Measurements from ENCODE around the gene CELF2. TPM values are rescaled to one million over a fixed set of nuclear protein-coding genes. Genes with fewer than 3 reads are reported as not detected.
A peak's percentile ranks its signal among the peaks of the same experiment; 100 is the strongest.

The CELF2 gene
- total RNA-seq, 1 donor from 2014 or later: 54.3 TPM

DNA sequence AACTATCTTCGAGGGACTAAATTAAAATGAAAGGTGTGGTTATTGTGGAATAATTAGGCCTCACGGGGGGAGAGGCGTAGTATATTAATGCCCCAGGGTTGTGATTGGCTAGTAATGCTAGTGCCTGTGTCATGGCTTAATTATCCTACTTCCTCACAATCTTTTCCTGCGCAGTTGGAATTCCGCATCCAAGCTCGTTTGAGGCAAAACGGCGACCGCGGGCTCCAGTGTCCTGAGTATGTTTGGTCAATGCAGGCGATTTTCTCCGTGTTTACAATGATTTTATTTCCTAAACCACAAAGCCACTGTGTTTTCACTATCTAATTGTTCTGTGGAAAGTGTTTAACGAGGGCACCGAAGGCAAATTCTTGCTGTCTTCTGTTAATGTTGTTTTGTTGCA lies 282.9 kb downstream of the CELF2 start:
- Histone ChIP-seq H3K9me3 (no peaks in the 10 kb centered on the region), H3K27me3 (no peaks in the 10 kb centered on the region), H3K36me3 (no peaks in the 10 kb centered on the region), H3K27ac (no peak overlapping the region), H3K4me3 (no peak overlapping the region), H3K4me1 (no peaks in the 10 kb centered on the region)
- intact Hi-C loops (cut with DNase I): no loop called here
- DNase-seq (ENCODE audit: extremely low spot score in 2 of 2): peak in 1 of 2 donors; percentile 20
- no peak for TF ChIP-seq POLR2A (IDR thresholded peaks at IDR 0.05)
- TF ChIP-seq, protein P1, sequence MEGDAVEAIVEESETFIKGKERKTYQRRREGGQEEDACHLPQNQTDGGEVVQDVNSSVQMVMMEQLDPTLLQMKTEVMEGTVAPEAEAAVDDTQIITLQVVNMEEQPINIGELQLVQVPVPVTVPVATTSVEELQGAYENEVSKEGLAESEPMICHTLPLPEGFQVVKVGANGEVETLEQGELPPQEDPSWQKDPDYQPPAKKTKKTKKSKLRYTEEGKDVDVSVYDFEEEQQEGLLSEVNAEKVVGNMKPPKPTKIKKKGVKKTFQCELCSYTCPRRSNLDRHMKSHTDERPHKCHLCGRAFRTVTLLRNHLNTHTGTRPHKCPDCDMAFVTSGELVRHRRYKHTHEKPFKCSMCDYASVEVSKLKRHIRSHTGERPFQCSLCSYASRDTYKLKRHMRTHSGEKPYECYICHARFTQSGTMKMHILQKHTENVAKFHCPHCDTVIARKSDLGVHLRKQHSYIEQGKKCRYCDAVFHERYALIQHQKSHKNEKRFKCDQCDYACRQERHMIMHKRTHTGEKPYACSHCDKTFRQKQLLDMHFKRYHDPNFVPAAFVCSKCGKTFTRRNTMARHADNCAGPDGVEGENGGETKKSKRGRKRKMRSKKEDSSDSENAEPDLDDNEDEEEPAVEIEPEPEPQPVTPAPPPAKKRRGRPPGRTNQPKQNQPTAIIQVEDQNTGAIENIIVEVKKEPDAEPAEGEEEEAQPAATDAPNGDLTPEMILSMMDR (IDR thresholded peaks at IDR 0.05): no peak
- no peak for TF ChIP-seq POLR2AphosphoS5 (IDR thresholded peaks at IDR 0.05; ENCODE audit: insufficient read depth in 1 of 2, low read depth in 1 of 2)

DNA sequence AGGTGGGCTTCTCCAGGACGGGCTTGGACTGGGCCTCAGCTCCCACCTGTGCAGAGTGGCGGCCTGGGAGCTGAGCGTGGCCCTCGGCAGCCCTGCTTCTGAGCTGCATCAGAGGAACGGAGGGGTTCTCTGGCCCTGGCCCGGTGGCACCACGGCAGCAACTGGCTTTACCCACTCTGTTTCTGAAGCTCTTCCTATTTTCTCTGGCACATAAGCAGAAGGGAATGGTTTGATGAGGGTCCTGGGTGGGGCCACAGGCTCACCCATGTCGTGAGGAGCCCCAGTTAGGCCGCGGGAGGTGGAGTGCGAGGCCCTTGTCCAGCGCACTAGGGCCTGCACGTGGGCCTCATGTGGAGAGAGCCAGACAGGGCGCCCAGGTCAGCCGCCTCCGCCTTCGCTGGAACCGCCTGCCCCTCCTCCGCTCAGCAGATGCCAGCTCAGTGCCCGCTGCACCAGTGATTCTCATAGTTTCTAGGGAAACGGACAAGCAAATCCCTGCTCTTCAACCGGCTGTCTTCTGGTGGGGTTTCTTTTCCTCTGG lies 284.0 kb downstream of the CELF2 start:
- no peaks in the 10 kb centered on the region for H3K4me1 ChIP-seq
- H3K4me3 ChIP-seq: no peak overlapping the region
- H3K36me3 ChIP-seq: no peaks in the 10 kb centered on the region
- peak; percentile 54 to 74 for DNase-seq (ENCODE audit: extremely low spot score in 2 of 2)
- H3K9me3 ChIP-seq: no peaks in the 10 kb centered on the region
- intact Hi-C loops (cut with DNase I): no loop called here
- no peak overlapping the region for H3K27ac ChIP-seq
- H3K27me3 ChIP-seq: no peaks in the 10 kb centered on the region
- TF ChIP-seq POLR2AphosphoS5 (IDR thresholded peaks at IDR 0.05; ENCODE audit: insufficient read depth in 1 of 2, low read depth in 1 of 2) (no peak), POLR2A (IDR thresholded peaks at IDR 0.05) (no peak)
- TF ChIP-seq, protein P1 (IDR thresholded peaks at IDR 0.05): no peak

GRCh38 chr10:11302181-11302580 lies 284.5 kb downstream of the CELF2 start:
- H3K36me3 ChIP-seq: no peaks in the 10 kb centered on the region
- TF ChIP-seq, protein P1 (IDR thresholded peaks at IDR 0.05): no peak
- TF ChIP-seq POLR2AphosphoS5 (IDR thresholded peaks at IDR 0.05; ENCODE audit: insufficient read depth in 1 of 2, low read depth in 1 of 2) (no peak), POLR2A (IDR thresholded peaks at IDR 0.05) (no peak)

GRCh38 chr10:11303361-11304170 lies 285.9 kb downstream of the CELF2 start:
- no peaks in the 10 kb centered on the region for H3K9me3 ChIP-seq
- H3K36me3 ChIP-seq: no peaks in the 10 kb centered on the region
- no peaks in the 10 kb centered on the region for H3K27me3 ChIP-seq
- intact Hi-C loops (cut with DNase I): no loop called here
- H3K4me1 ChIP-seq: no peaks in the 10 kb centered on the region
- no peak overlapping the region for H3K27ac ChIP-seq
- DNase-seq (ENCODE audit: extremely low spot score in 2 of 2): peak in 1 of 2 donors; percentile 69
- no peak overlapping the region for H3K4me3 ChIP-seq
- TF ChIP-seq, protein P1 (IDR thresholded peaks at IDR 0.05): no peak
- no peak for TF ChIP-seq POLR2A (IDR thresholded peaks at IDR 0.05)
- no peak for TF ChIP-seq POLR2AphosphoS5 (IDR thresholded peaks at IDR 0.05; ENCODE audit: insufficient read depth in 1 of 2, low read depth in 1 of 2)

More at GRCh38 chr10:11302181-11302580, 284.5 kb downstream of the CELF2 start:
- Histone ChIP-seq H3K9me3 (no peaks in the 10 kb centered on the region), H3K27ac (no peak overlapping the region), H3K27me3 (no peaks in the 10 kb centered on the region), H3K4me1 (no peaks in the 10 kb centered on the region), H3K4me3 (no peak overlapping the region)
- DNase-seq (ENCODE audit: extremely low spot score in 2 of 2): peak in 1 of 2 donors; percentile 56
- intact Hi-C loops (cut with DNase I): no loop called here

All from vagina (tissue), 2 donors.